Hematopoietic multipotent progenitor cell (in vitro differentiated cells): ENCODE measurements around the gene USP17L30. TPM values are rescaled to one million over a fixed set of nuclear protein-coding genes. Genes with fewer than 3 reads are reported as not detected.
"Not testable (repeated sequence)": the region's sequence is repeated elsewhere in the genome, so short reads cannot be mapped to it uniquely, and the experiment has no call there.

Experiments used
- DNase-seq, 3 donors: peaks; one replicate each; pipeline ENCODE4 v3.0.0-alpha.2; 2011 to 2015; ENCODE audit warnings: low read depth in 2 of 3, low spot score in 2 of 3
- total RNA-seq: library from RNA; depleted of rRNA; stranded (reverse); fragments of >200 nt; gene quantifications from one replicate; pipeline ENCODE4 v1.2.3, GENCODE V29; 2012

The USP17L30 gene, protein sequence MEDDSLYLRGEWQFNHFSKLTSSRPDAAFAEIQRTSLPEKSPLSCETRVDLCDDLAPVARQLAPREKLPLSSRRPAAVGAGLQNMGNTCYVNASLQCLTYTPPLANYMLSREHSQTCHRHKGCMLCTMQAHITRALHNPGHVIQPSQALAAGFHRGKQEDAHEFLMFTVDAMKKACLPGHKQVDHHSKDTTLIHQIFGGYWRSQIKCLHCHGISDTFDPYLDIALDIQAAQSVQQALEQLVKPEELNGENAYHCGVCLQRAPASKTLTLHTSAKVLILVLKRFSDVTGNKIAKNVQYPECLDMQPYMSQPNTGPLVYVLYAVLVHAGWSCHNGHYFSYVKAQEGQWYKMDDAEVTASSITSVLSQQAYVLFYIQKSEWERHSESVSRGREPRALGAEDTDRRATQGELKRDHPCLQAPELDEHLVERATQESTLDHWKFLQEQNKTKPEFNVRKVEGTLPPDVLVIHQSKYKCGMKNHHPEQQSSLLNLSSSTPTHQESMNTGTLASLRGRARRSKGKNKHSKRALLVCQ
- total RNA-seq = not detected

- not testable (repeated sequence) for DNase-seq
Observed at GRCh38 chr4:9362829-9363228, at the start of gene USP17L30. Gene USP17L30 (plus strand): TSS chr4:9363129. CDS start chr4:9363129, 0 bp downstream.

DNA sequence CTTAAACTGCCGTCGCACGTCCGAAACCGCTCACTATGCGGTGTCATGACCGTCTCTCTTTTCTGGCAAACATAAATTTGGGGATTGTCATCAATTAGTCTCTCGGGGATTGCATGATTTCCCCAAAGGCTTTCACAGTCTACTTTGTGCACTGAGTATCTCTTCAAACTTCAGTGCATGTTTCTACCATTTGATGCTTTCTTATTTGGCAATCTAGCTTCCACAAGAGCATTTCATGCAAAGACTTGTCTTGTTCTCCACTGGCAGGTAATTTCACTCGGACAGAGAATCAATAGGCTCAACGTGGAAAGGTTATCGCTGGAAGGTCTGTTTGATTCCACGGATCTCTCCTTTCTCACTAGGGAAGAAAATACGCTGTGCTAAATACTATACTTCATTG is 38.7 kb upstream of the USP17L30 start:
- DNase-seq = not testable (repeated sequence)

DNA sequence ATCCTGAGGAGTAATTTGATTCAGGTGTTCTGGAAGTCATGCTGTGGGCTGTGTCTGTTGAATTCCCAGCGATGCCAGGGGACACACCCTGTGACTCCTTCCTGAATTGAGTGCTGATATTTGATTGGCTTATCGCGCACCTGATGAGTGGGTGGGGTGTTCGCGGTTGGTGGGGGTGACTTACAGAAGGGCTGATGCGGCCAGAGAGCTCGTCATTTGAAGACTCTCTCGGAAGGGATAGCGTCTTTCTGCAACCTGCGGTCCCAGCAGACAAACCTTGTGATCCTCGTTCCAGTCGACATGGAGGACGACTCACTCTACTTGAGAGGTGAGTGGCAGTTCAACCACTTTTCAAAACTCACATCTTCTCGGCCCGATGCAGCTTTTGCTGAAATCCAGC is 38.1 kb upstream of the USP17L30 start, which contains the start of gene USP17L24:
TSS of gene USP17L24 (plus strand) at position 301 of the 400 bp plus-strand sequence. CDS start at position 301, 0 bp downstream.
- DNase-seq = not testable (repeated sequence)

DNA sequence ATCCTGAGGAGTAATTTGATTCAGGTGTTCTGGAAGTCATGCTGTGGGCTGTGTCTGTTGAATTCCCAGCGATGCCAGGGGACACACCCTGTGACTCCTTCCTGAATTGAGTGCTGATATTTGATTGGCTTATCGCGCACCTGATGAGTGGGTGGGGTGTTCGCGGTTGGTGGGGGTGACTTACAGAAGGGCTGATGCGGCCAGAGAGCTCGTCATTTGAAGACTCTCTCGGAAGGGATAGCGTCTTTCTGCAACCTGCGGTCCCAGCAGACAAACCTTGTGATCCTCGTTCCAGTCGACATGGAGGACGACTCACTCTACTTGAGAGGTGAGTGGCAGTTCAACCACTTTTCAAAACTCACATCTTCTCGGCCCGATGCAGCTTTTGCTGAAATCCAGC is 33.3 kb upstream of the USP17L30 start, which contains the start of gene USP17L25:
TSS of gene USP17L25 (plus strand) at position 301 of the 400 bp plus-strand sequence. CDS start at position 301, 0 bp downstream.
- DNase-seq = not testable (repeated sequence)

- not testable (repeated sequence) for DNase-seq
Observed at GRCh38 chr4:9334358-9334757, 28.6 kb upstream of the USP17L30 start, which contains the start of gene USP17L26. Gene USP17L26 (plus strand): TSS chr4:9334658. CDS start chr4:9334658, 0 bp downstream.

- not testable (repeated sequence) for DNase-seq
Observed at GRCh38 chr4:9339103-9339502, 23.8 kb upstream of the USP17L30 start, which contains the start of gene USP17L5. Gene USP17L5 (plus strand): TSS chr4:9339403. CDS start chr4:9339403, 0 bp downstream.

DNA sequence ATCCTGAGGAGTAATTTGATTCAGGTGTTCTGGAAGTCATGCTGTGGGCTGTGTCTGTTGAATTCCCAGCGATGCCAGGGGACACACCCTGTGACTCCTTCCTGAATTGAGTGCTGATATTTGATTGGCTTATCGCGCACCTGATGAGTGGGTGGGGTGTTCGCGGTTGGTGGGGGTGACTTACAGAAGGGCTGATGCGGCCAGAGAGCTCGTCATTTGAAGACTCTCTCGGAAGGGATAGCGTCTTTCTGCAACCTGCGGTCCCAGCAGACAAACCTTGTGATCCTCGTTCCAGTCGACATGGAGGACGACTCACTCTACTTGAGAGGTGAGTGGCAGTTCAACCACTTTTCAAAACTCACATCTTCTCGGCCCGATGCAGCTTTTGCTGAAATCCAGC is 19.1 kb upstream of the USP17L30 start, which contains the start of gene USP17L27:
TSS of gene USP17L27 (plus strand) at position 301 of the 400 bp plus-strand sequence. CDS start at position 301, 0 bp downstream.
- not testable (repeated sequence) for DNase-seq

GRCh38 chr4:9348593-9348992 is 14.3 kb upstream of the USP17L30 start, which contains the start of gene USP17L28:
Gene USP17L28 (plus strand): TSS chr4:9348893. CDS start chr4:9348893, 0 bp downstream.
- DNase-seq = not testable (repeated sequence)

DNA sequence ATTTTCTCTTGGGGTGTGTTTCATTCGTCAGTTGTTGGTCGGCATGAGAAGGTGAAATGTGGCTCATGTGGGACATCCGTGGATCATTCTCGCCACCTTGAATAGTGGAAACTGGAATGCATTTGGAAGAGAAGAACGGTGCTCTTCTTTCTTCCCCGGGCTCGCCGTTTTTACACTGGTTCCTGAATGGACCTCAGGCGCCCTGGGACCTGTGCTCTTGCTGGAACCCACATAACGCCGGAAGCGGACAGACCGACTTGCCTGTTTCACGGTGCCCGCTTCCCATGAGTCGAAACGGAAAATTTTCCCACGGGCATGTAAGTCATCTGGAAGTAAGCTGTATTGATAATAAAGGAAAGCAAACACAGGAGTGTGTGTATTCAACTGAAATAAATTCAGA is 12.1 kb upstream of the USP17L30 start:
- DNase-seq = not testable (repeated sequence)

DNA sequence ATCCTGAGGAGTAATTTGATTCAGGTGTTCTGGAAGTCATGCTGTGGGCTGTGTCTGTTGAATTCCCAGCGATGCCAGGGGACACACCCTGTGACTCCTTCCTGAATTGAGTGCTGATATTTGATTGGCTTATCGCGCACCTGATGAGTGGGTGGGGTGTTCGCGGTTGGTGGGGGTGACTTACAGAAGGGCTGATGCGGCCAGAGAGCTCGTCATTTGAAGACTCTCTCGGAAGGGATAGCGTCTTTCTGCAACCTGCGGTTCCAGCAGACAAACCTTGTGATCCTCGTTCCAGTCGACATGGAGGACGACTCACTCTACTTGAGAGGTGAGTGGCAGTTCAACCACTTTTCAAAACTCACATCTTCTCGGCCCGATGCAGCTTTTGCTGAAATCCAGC is 9.6 kb upstream of the USP17L30 start, which contains the start of gene USP17L29:
TSS of gene USP17L29 (plus strand) at position 301 of the 400 bp plus-strand sequence. CDS start at position 301, 0 bp downstream.
- not testable (repeated sequence) for DNase-seq

- not testable (repeated sequence) for DNase-seq
Observed at GRCh38 chr4:9379881-9380280, 17.0 kb downstream of the USP17L30 start.

- peak; percentile 10 to 19 (median 15) for DNase-seq
Observed at GRCh38 chr4:9381012-9381534, 18.1 kb downstream of the USP17L30 start.

GRCh38 chr4:9384126-9384525 is 21.2 kb downstream of the USP17L30 start:
- DNase-seq = no peak

DNA sequence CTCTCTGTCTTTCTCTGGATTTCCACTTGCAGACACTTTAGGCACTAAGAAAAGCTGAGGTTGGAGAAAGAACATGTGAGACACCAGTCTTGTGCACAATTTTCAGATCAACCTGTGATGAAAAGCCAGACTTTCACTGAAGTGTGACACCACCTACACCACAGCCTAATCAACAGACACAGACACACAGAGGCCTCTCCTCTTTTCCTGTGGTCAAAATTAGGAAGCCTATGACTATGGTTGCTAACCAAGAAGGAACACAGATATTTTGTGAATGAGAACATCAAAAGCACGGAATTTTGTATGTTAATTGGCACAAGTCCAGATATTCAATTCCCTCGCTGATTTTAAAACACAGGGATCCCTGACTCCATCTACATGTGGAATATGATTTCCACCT is 26.1 kb downstream of the USP17L30 start:
- peak in 2 of 3 donors; percentile 19 to 68 for DNase-seq

DNA sequence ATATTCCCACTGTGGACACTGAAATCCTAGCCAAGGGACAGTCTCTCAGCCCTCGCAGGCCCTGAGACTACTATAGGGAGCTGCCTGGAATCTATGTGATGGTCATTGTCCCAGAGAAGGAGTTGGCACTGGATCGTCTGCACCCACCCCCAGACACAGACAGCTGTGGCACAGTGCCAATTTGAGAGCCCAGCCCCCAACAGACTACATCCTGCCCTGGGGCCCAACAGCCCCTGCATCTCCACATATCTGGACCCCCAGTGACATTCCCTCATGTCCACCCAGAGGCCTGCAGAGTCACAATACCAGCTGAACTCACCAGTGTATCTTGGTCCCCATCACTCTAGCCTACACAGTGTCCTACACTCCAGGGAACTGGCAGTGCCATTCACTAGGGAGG is 42.8 kb downstream of the USP17L30 start:
- DNase-seq = not testable (repeated sequence)

DNA sequence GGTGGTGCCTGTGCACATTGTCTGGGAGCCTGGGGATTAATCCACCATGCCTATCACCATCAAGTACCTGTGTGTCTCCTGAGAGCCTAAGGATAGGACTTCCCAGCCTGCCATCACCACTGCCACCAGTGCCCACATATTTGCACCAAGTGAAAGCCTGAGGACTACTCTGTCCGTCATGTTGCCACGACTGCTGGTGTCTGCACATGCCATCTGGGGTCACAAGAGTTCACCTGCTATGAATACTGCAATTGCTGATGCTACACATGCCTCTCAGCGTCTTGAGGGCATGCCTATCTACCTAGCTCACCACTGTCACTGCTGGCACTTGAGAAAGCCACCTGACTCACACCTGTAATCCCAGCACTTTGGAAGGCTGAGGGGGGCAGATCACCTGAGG is 43.6 kb downstream of the USP17L30 start:
- not testable (repeated sequence) for DNase-seq

DNA sequence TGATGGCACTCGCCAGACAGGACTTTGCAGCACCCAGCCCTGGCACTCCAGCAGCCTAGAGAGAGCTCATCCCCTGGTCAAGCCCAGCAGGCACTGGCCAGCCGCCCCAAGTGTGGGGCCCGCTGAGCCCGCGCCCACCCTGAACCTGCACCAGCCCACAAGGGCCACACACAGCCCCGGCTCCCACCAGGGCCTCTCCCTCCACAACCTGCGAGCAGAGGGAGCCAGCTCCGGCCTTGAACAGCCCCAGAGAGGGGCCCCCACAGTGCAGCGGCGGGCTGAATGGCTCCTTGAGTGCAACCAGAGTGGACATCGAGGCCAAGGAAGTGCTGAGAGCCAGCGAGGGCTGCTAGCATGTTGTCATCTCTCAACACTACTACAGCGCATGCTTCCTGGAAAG is 46.9 kb downstream of the USP17L30 start:
- DNase-seq = no peak
